ENCODE results near the gene NPSR1. TPM values are rescaled to one million over a fixed set of nuclear protein-coding genes. Genes with fewer than 3 reads are reported as not detected.

The NPSR1 gene
- total and polyA plus RNA-seq, 8 donors: not detected

GRCh38 chr7:34839645-34840044, 181.6 kb downstream of the NPSR1 start:
- Histone ChIP-seq H3K27me3 (peaks cover 0 to under 1% (median 0%) of the 10 kb centered on the region in 3 donors), H3K4me3 (no peak overlapping the region), H3K27ac (no peak overlapping the region), H3K36me3 (no peaks in the 10 kb centered on the region), H3K4me1 (no peaks in the 10 kb centered on the region), H3K9me3 (peaks cover 0 to 5% (median 0%) of the 10 kb centered on the region in 4 donors)
- 37 to 71% (median 55%) methylated on average over 3 of the region's 3 CpGs for WGBS, 5 donors
- no peak for DNase-seq
- intact Hi-C loops (cut with DNase I; ENCODE audit: low total_unique reads): no loop called here
- TF ChIP-seq CTCF (IDR thresholded peaks at IDR 0.05) (no peak), POLR2AphosphoS5 (IDR thresholded peaks at IDR 0.05) (no peak), POLR2A (IDR thresholded peaks at IDR 0.05) (no peak), EP300 (IDR thresholded peaks at IDR 0.05) (no peak)

GRCh38 chr7:34840176-34840785, 182.3 kb downstream of the NPSR1 start:
- H3K27ac ChIP-seq: no peak overlapping the region
- TF ChIP-seq POLR2AphosphoS5 (IDR thresholded peaks at IDR 0.05): no peak
- no peak for TF ChIP-seq CTCF (IDR thresholded peaks at IDR 0.05)
- TF ChIP-seq POLR2A (IDR thresholded peaks at IDR 0.05): no peak
- TF ChIP-seq EP300 (IDR thresholded peaks at IDR 0.05): no peak
- peak in 1 of 2 donors; percentile 29 for DNase-seq
- H3K4me3 ChIP-seq: no peak overlapping the region
- WGBS, 5 donors: 51 to 62% (median 57%) methylated on average over 5 of the region's 5 CpGs
- H3K27me3 ChIP-seq: no peaks in the 10 kb centered on the region
- H3K36me3 ChIP-seq: no peaks in the 10 kb centered on the region
- intact Hi-C loops (cut with DNase I; ENCODE audit: low total_unique reads): no loop called here
- H3K4me1 ChIP-seq: no peaks in the 10 kb centered on the region
- peaks cover 0 to 5% (median 0%) of the 10 kb centered on the region in 4 donors for H3K9me3 ChIP-seq

GRCh38 chr7:34841326-34841725, 183.3 kb downstream of the NPSR1 start:
- Histone ChIP-seq H3K27ac (no peak overlapping the region), H3K4me1 (no peaks in the 10 kb centered on the region), H3K27me3 (no peaks in the 10 kb centered on the region), H3K9me3 (peaks cover 0 to 5% (median 0%) of the 10 kb centered on the region in 4 donors), H3K4me3 (no peak overlapping the region), H3K36me3 (no peaks in the 10 kb centered on the region)
- DNase-seq: no peak
- WGBS, 5 donors: 83 to 91% (median 84%) methylated on average over 4 of the region's 4 CpGs
- no peak for TF ChIP-seq EP300 (IDR thresholded peaks at IDR 0.05)
- no peak for TF ChIP-seq CTCF (IDR thresholded peaks at IDR 0.05)
- no peak for TF ChIP-seq POLR2A (IDR thresholded peaks at IDR 0.05)
- TF ChIP-seq POLR2AphosphoS5 (IDR thresholded peaks at IDR 0.05): no peak
- intact Hi-C loops (cut with DNase I; ENCODE audit: low total_unique reads): no loop called here

- no peak overlapping the region for H3K27ac ChIP-seq
- DNase-seq: no peak
- no peak overlapping the region for H3K4me3 ChIP-seq
- no peaks in the 10 kb centered on the region for H3K27me3 ChIP-seq
- TF ChIP-seq CTCF (IDR thresholded peaks at IDR 0.05): no peak
- TF ChIP-seq POLR2A (IDR thresholded peaks at IDR 0.05): no peak
- no peak for TF ChIP-seq POLR2AphosphoS5 (IDR thresholded peaks at IDR 0.05)
- no peak for TF ChIP-seq EP300 (IDR thresholded peaks at IDR 0.05)
- 86 to 94% (median 89%) methylated on average over 6 of the region's 6 CpGs for WGBS, 5 donors
- intact Hi-C loops (cut with DNase I; ENCODE audit: low total_unique reads): no loop called here
- no peaks in the 10 kb centered on the region for H3K36me3 ChIP-seq
- no peaks in the 10 kb centered on the region for H3K4me1 ChIP-seq
- peaks cover 0 to 5% (median 0%) of the 10 kb centered on the region in 4 donors for H3K9me3 ChIP-seq
Observed at GRCh38 chr7:34842782-34843181, 184.8 kb downstream of the NPSR1 start.
